Coronary artery (tissue), 2 donors: ENCODE results near the gene TMEM170B.
A peak's percentile ranks its signal among the peaks of the same experiment; 100 is the strongest.

Experiments
- DNase-seq: peaks from one replicate; pipeline ENCODE4 v3.0.0-alpha.2; 2017; ENCODE audit warnings: low spot score
- H3K27ac ChIP-seq, 2 donors: fragments of 200-600 bp; sonication (generic); one replicate each; pipeline ENCODE4 v1.5.1; 2016 to 2019
- H3K4me3 ChIP-seq: fragments of 200-600 bp; sonication (generic); 2 replicates; pipeline ENCODE4 v1.5.1; 2016; ENCODE audit warnings: mild to moderate bottlenecking, moderate library complexity
- CTCF ChIP-seq: fragments of 200-600 bp; sonication (generic); IDR thresholded peaks from one replicate; pipeline ENCODE4 v1.5.1; 2019; ENCODE audit warnings: antibody characterized with exemption

TMEM170B gene

GRCh38 chr6:11532097-11532496 lies 5.5 kb upstream of the TMEM170B start:
- Histone ChIP-seq H3K27ac (no peak overlapping the region), H3K4me3 (no peak overlapping the region)
- DNase-seq = no peak
- TF ChIP-seq CTCF = no peak

GRCh38 chr6:11534561-11534960 lies 3.0 kb upstream of the TMEM170B start:
- DNase-seq = no peak
- no peak overlapping the region for H3K27ac ChIP-seq
- H3K4me3 ChIP-seq = no peak overlapping the region
- TF ChIP-seq CTCF = no peak

GRCh38 chr6:11535801-11536230 lies 1.7 kb upstream of the TMEM170B start:
- no peak for DNase-seq
- Histone ChIP-seq H3K4me3 (no peak overlapping the region), H3K27ac (no peak overlapping the region)
- TF ChIP-seq CTCF = no peak

GRCh38 chr6:11536795-11537194 lies 754 bp upstream of the TMEM170B start:
- peak overlapping the region; percentile 94 for H3K4me3 ChIP-seq
- TF ChIP-seq CTCF = no peak
- H3K27ac ChIP-seq = peak overlapping the region; percentile 46 to 82
- DNase-seq = no peak

GRCh38 chr6:11538052-11538818 lies 686 bp downstream of the TMEM170B start:
- TF ChIP-seq CTCF = no peak
- peak; percentile 76 for DNase-seq
- peak overlapping the region; percentile 46 to 82 for H3K27ac ChIP-seq
- H3K4me3 ChIP-seq = peak overlapping the region; percentile 94

GRCh38 chr6:11538819-11539468 lies 1.4 kb downstream of the TMEM170B start:
- Histone ChIP-seq H3K4me3 (peak overlapping the region; percentile 94), H3K27ac (no peak overlapping the region)
- no peak for DNase-seq
- no peak for TF ChIP-seq CTCF

GRCh38 chr6:11542863-11543262 lies 5.3 kb downstream of the TMEM170B start:
- no peak for DNase-seq
- Histone ChIP-seq H3K27ac (no peak overlapping the region), H3K4me3 (no peak overlapping the region)
- no peak for TF ChIP-seq CTCF
